CD4-positive, alpha-beta T cell (primary cell): ENCODE results near the gene HIGD2A. TPM values are rescaled to one million over a fixed set of nuclear protein-coding genes. Genes with fewer than 3 reads are reported as not detected.

ENCODE experiments used
- ATAC-seq: fragments of 200-7000 bp; cut with Tn5 transposase; one replicate; pipeline ENCODE4 v1.10.0; 2022; ENCODE audit warnings: mild to moderate bottlenecking; ENCODE audit not compliant: poor library complexity
- CTCF ChIA-PET: fragments of 350-600 bp; sonication (Branson Sonifier 250); formaldehyde crosslinking; loops from one replicate; lab custom pipeline; 2021; ENCODE audit warnings: antibody characterized with exemption, inconsistent platforms; lab: Charles Lee
- POLR2A ChIA-PET: fragments of 350-600 bp; sonication (Branson Sonifier 250); formaldehyde crosslinking; loops from one replicate; lab custom pipeline; 2021; ENCODE audit warnings: antibody characterized with exemption, inconsistent platforms; lab: Charles Lee
- DNase-seq, 14 experiments: peaks; one replicate each; pipeline ENCODE4 v3.0.0-alpha.2; 2013 to 2020; ENCODE audit warnings: mixed read lengths in 2 of 14
- H3K27ac ChIP-seq, 2 donors: one replicate each; pipeline versions ENCODE4 v1.5.1 to v1.7.0; 2013; ENCODE audit warnings: low read length in 2 of 2, low read depth in 1 of 2, mild to moderate bottlenecking in 1 of 2
- H3K27me3 ChIP-seq, 2 experiments: 1 replicate in 1 of 2; 2 replicates in 1 of 2; pipeline versions ENCODE4 v1.6.1 to v1.7.0; 2013; ENCODE audit warnings: low read length in 2 of 2, control low read depth in 1 of 2, mild to moderate bottlenecking in 1 of 2, moderate library complexity in 1 of 2; ENCODE audit not compliant: insufficient read depth in 2 of 2, control insufficient read depth in 1 of 2
- H3K36me3 ChIP-seq: one replicate; pipeline ENCODE4 v1.6.1; 2013; ENCODE audit warnings: low read length, control low read depth; ENCODE audit not compliant: insufficient read depth
- H3K4me1 ChIP-seq: one replicate; pipeline ENCODE4 v1.6.1; 2013; ENCODE audit warnings: low read length, control low read depth; ENCODE audit not compliant: insufficient read depth
- H3K4me3 ChIP-seq: one replicate; pipeline ENCODE4 v1.5.1; 2013; ENCODE audit warnings: mild to moderate bottlenecking, low read length, moderate library complexity
- H3K9me3 ChIP-seq, 2 experiments: 1 replicate in 1 of 2; 2 replicates in 1 of 2; pipeline versions ENCODE4 v1.6.1 to v1.7.0; 2013; ENCODE audit warnings: low read length in 2 of 2, mild to moderate bottlenecking in 2 of 2, control low read depth in 1 of 2, moderate library complexity in 1 of 2; ENCODE audit not compliant: control insufficient read depth in 1 of 2, insufficient read depth in 1 of 2
- H3K27ac Mint-ChIP-seq: one replicate; pipeline ENCODE4 v1.8.0; 2020; ENCODE audit warnings: mixed read lengths
- H3K27me3 Mint-ChIP-seq: one replicate; pipeline ENCODE4 v1.8.0; 2021; ENCODE audit warnings: mixed read lengths
- H3K36me3 Mint-ChIP-seq: one replicate; pipeline ENCODE4 v1.8.0; 2021; ENCODE audit warnings: low read depth, mixed read lengths
- H3K4me1 Mint-ChIP-seq: one replicate; pipeline ENCODE4 v1.8.0; 2021; ENCODE audit warnings: low read depth, mixed read lengths
- H3K4me3 Mint-ChIP-seq: one replicate; pipeline ENCODE4 v1.8.0; 2020; ENCODE audit warnings: mild to moderate bottlenecking, mixed read lengths
- H3K9me3 Mint-ChIP-seq: one replicate; pipeline ENCODE4 v1.8.0; 2020; ENCODE audit warnings: mixed read lengths
- intact Hi-C, 2 experiments: fragments of 100-400 bp; cut with DNase I in 1 of 2; cut with micrococcal nuclease in 1 of 2; formaldehyde crosslinking; loops; one replicate each; pipeline versions ENCODE4 v1.15.1 to v1.9.0; 2023 to 2025; cut with DNase I, micrococcal nuclease
- total RNA-seq, 174 experiments: library from RNA in 2 of 174; stranded (reverse) in 2 of 174; gene quantifications; one replicate each; pipeline ENCODE4 v1.2.3 and lab custom pipeline; 2021 to 2026
- TF ChIP-seq, protein P1 (sequence below): fragments of 200-600 bp; IDR thresholded peaks from one replicate; pipeline ENCODE4 v1.8.0; 2022; ENCODE audit warnings: antibody characterized with exemption, mild to moderate bottlenecking

Gene HIGD2A
- total RNA-seq, 2 experiments from 2014 or later, result 98.2 to 104 TPM

DNA sequence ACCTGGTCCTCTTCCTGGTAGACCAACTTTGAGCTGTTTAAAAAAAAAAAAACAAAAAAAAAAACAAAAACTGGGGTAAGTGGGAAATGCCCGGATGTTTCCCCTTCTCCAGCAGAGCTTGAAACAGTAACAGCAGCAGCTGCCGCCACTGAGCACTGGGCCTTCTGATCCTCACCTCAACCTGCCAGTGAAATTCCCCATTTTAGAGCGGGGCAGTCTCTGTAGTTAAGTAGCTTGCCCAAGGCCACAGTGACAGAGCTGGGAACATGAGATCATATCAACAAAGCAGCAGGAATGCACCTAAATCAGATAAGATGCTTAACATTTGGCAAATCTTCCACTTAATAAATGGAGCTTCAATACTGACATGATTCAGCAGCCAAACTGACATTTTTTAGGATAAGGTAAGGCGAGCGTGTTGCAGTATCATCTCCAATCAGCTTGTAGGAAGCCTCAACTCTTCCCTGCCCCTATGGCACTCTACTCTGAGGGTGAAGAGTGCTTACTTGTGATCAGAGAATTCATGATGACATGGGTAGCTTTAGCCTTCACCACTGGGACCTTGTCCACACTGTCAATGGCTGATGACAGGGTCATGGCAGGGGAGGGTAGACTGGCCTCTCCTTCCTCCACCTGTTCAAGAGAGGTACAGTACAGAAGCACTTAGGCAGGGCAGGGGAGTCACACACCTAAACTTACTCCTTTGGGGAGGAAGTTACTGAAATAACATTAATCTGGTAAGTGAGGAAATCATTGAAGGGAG is 36.3 kb upstream of the HIGD2A start:
- H3K27ac Mint-ChIP-seq, result peak overlapping the region; percentile 22
- peaks cover 98% of the 10 kb centered on the region for H3K36me3 Mint-ChIP-seq
- ATAC-seq (no peak), DNase-seq (no peak)
- TF ChIP-seq, protein P1, sequence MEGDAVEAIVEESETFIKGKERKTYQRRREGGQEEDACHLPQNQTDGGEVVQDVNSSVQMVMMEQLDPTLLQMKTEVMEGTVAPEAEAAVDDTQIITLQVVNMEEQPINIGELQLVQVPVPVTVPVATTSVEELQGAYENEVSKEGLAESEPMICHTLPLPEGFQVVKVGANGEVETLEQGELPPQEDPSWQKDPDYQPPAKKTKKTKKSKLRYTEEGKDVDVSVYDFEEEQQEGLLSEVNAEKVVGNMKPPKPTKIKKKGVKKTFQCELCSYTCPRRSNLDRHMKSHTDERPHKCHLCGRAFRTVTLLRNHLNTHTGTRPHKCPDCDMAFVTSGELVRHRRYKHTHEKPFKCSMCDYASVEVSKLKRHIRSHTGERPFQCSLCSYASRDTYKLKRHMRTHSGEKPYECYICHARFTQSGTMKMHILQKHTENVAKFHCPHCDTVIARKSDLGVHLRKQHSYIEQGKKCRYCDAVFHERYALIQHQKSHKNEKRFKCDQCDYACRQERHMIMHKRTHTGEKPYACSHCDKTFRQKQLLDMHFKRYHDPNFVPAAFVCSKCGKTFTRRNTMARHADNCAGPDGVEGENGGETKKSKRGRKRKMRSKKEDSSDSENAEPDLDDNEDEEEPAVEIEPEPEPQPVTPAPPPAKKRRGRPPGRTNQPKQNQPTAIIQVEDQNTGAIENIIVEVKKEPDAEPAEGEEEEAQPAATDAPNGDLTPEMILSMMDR, result no peak
- ChIA-PET CTCF (interaction anchor here (0.7 kb wide), 1 partner anchor 120 kb away, joined by 4 read pairs; no protein-coding TSS in a partner anchor), POLR2A (interaction anchor here (1.7 kb wide), 1 partner anchor 9 kb away, joined by 9 read pairs; the partner anchor contains the start of gene KIAA1191)
- peaks cover 22% of the 10 kb centered on the region for H3K4me1 Mint-ChIP-seq
- no peaks in the 10 kb centered on the region for H3K27me3 Mint-ChIP-seq
- Histone ChIP-seq H3K9me3 (no peaks in the 10 kb centered on the region), H3K4me3 (no peak overlapping the region), H3K36me3 (peaks cover 98% of the 10 kb centered on the region), H3K27me3 (no peaks in the 10 kb centered on the region), H3K27ac (no peak overlapping the region), H3K4me1 (peaks cover 3% of the 10 kb centered on the region)
- H3K4me3 Mint-ChIP-seq, result no peak overlapping the region
- intact Hi-C loops, result no loop called here
- no peaks in the 10 kb centered on the region for H3K9me3 Mint-ChIP-seq

GRCh38 chr5:176353533-176353932 is 35.0 kb upstream of the HIGD2A start:
- CTCF ChIA-PET, result no interaction called here
- Mint-ChIP-seq H3K27ac (peak overlapping the region; percentile 22), H3K4me3 (no peak overlapping the region)

GRCh38 chr5:176355400-176356178 is 33.0 kb upstream of the HIGD2A start:
- peaks cover 85% of the 10 kb centered on the region for H3K36me3 Mint-ChIP-seq
- POLR2A ChIA-PET, result interaction anchor here (1.5 kb wide), 1 partner anchor 92 kb away, joined by 3 read pairs; no protein-coding TSS in a partner anchor
- no peaks in the 10 kb centered on the region for H3K27me3 ChIP-seq
- H3K4me1 ChIP-seq, result peaks cover 13% of the 10 kb centered on the region
- DNase-seq, result no peak
- H3K4me1 Mint-ChIP-seq, result peaks cover 41% of the 10 kb centered on the region
- H3K9me3 ChIP-seq, result no peaks in the 10 kb centered on the region
- TF ChIP-seq, protein P1, result no peak
- H3K27ac ChIP-seq, result no peak overlapping the region
- no peaks in the 10 kb centered on the region for H3K9me3 Mint-ChIP-seq
- CTCF ChIA-PET, result no interaction called here
- intact Hi-C loops, result no loop called here
- H3K4me3 Mint-ChIP-seq, result no peak overlapping the region
- no peak overlapping the region for H3K27ac Mint-ChIP-seq
- H3K4me3 ChIP-seq, result no peak overlapping the region
- no peak for ATAC-seq
- peaks cover 80% of the 10 kb centered on the region for H3K36me3 ChIP-seq
- H3K27me3 Mint-ChIP-seq, result no peaks in the 10 kb centered on the region

More at GRCh38 chr5:176353533-176353932, 35.0 kb upstream of the HIGD2A start:
- Histone ChIP-seq H3K27me3 (no peaks in the 10 kb centered on the region), H3K4me3 (no peak overlapping the region), H3K9me3 (no peaks in the 10 kb centered on the region), H3K4me1 (peaks cover 3% of the 10 kb centered on the region), H3K27ac (no peak overlapping the region), H3K36me3 (peaks cover 94% of the 10 kb centered on the region)
- Mint-ChIP-seq H3K9me3 (no peaks in the 10 kb centered on the region), H3K27me3 (no peaks in the 10 kb centered on the region), H3K36me3 (peaks cover 98% of the 10 kb centered on the region), H3K4me1 (peaks cover 33% of the 10 kb centered on the region)
- TF ChIP-seq, protein P1, result no peak
- ATAC-seq (no peak), DNase-seq (no peak)
- intact Hi-C loops, result no loop called here
- POLR2A ChIA-PET, result no interaction called here
